Vagina (tissue), 2 donors: Measurements from ENCODE around the gene TOX2. TPM values are rescaled to one million over a fixed set of nuclear protein-coding genes. Genes with fewer than 3 reads are reported as not detected.

Experiments used
- DNase-seq, 2 donors: peaks; one replicate each; pipeline ENCODE4 v3.0.0-alpha.2; 2017; ENCODE audit errors: extremely low spot score in 2 of 2
- H3K27ac ChIP-seq: fragments of 200-600 bp; sonication (generic); one replicate; pipeline ENCODE4 v1.5.1; 2019
- H3K27me3 ChIP-seq: fragments of 200-600 bp; sonication (generic); one replicate; pipeline ENCODE4 v1.5.1; 2019
- H3K36me3 ChIP-seq, 2 donors: fragments of 200-600 bp; sonication (generic); one replicate each; pipeline ENCODE4 v1.5.1; 2017 to 2019
- H3K4me1 ChIP-seq: fragments of 200-600 bp; sonication (generic); one replicate; pipeline ENCODE4 v1.5.1; 2019
- H3K4me3 ChIP-seq, 2 donors: fragments of 200-600 bp; sonication (generic); 1 replicate in 1 of 2; 2 replicates in 1 of 2; pipeline ENCODE4 v1.5.1; 2016 to 2019
- H3K9me3 ChIP-seq: fragments of 200-600 bp; sonication (generic); one replicate; pipeline ENCODE4 v1.5.1; 2019
- POLR2A ChIP-seq, 2 donors: fragments of 450-650 bp; IDR thresholded peaks; one replicate each; pipeline ENCODE4 v1.6.1; 2017; ENCODE audit warnings: antibody characterized with exemption in 2 of 2, mild to moderate bottlenecking in 2 of 2, moderate library complexity in 2 of 2
- POLR2AphosphoS5 ChIP-seq, 2 donors: sonication (generic); formaldehyde crosslinking; IDR thresholded peaks; one replicate each; pipeline ENCODE4 v1.9.0; 2017; ENCODE audit warnings: antibody characterized with exemption in 2 of 2, mild to moderate bottlenecking in 2 of 2, low read depth in 1 of 2; ENCODE audit not compliant: insufficient read depth in 1 of 2
- intact Hi-C: fragments of 100-400 bp; cut with DNase I; formaldehyde crosslinking; loops from one replicate; pipeline ENCODE4 v1.15.1; 2023
- total RNA-seq: library from RNA; depleted of rRNA; stranded (reverse); fragments of >200 nt; gene quantifications from one replicate; pipeline ENCODE4 v1.2.3, GENCODE V29; 2016
- TF ChIP-seq, protein P1 (sequence below), 3 experiments: fragments of 450-650 bp in 2 of 3; fragments of 200-600 bp in 1 of 3; sonication (generic) in 1 of 3; IDR thresholded peaks; one replicate each; pipeline ENCODE4 v1.5.1; 2017 to 2019; ENCODE audit warnings: antibody characterized with exemption in 3 of 3, mild to moderate bottlenecking in 2 of 3, moderate library complexity in 2 of 3

Gene TOX2
- total RNA-seq, 1 donor from 2014 or later: 5.2 TPM

DNA sequence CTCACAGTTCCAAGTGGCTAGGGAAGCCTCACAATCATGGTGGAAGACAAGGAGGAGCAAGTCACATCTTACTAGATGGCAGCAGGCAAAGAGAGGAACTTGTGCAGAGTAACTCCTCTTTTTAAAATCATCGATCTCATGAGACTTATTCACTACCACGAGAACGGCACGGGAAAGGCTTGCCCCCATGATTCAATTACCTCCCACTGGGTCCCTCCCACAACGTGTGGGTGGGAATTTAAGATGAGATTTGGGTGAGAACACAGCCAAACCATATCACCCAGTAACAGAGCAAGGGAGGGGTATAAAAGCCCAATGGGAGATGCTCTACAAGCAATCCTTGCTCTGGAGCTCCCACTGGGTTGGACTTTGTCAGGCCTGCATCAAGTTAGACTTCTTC lies 192.0 kb downstream of the TOX2 start:
- no peaks in the 10 kb centered on the region for H3K4me1 ChIP-seq
- intact Hi-C loops: no loop called here
- H3K27ac ChIP-seq: no peak overlapping the region
- no peaks in the 10 kb centered on the region for H3K36me3 ChIP-seq
- TF ChIP-seq, protein P1, sequence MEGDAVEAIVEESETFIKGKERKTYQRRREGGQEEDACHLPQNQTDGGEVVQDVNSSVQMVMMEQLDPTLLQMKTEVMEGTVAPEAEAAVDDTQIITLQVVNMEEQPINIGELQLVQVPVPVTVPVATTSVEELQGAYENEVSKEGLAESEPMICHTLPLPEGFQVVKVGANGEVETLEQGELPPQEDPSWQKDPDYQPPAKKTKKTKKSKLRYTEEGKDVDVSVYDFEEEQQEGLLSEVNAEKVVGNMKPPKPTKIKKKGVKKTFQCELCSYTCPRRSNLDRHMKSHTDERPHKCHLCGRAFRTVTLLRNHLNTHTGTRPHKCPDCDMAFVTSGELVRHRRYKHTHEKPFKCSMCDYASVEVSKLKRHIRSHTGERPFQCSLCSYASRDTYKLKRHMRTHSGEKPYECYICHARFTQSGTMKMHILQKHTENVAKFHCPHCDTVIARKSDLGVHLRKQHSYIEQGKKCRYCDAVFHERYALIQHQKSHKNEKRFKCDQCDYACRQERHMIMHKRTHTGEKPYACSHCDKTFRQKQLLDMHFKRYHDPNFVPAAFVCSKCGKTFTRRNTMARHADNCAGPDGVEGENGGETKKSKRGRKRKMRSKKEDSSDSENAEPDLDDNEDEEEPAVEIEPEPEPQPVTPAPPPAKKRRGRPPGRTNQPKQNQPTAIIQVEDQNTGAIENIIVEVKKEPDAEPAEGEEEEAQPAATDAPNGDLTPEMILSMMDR (IDR thresholded peaks at IDR 0.05): no peak
- TF ChIP-seq POLR2AphosphoS5 (IDR thresholded peaks at IDR 0.05; ENCODE audit: insufficient read depth in 1 of 2, low read depth in 1 of 2): no peak
- TF ChIP-seq POLR2A (IDR thresholded peaks at IDR 0.05): no peak
- DNase-seq: no peak
- peaks cover 4% of the 10 kb centered on the region for H3K9me3 ChIP-seq
- no peaks in the 10 kb centered on the region for H3K27me3 ChIP-seq
- H3K4me3 ChIP-seq: no peak overlapping the region

DNA sequence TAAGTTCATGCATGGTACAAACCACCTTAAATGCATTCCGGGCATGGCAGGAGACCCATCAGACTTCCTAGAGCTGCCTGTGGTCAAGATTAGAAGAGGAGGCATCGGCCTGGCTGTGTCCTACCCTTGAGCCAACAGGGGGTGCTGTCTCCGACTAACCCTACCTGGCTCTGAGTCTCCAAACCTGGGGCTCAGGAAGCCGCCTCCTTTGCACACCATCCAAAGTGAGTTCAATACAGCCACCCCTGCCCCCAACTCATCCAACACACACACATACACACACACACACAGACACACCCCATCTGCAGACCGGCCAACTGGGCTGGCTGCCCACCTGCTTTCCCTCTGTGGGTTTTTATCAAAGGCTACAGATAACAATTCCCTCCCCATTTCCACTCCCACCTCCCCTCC lies 195.3 kb downstream of the TOX2 start:
- Histone ChIP-seq H3K9me3 (no peaks in the 10 kb centered on the region), H3K4me3 (no peak overlapping the region), H3K27ac (no peak overlapping the region), H3K27me3 (no peaks in the 10 kb centered on the region), H3K4me1 (no peaks in the 10 kb centered on the region), H3K36me3 (no peaks in the 10 kb centered on the region)
- intact Hi-C loops: no loop called here
- TF ChIP-seq POLR2A (IDR thresholded peaks at IDR 0.05) (no peak), POLR2AphosphoS5 (IDR thresholded peaks at IDR 0.05; ENCODE audit: insufficient read depth in 1 of 2, low read depth in 1 of 2) (no peak)
- TF ChIP-seq, protein P1 (IDR thresholded peaks at IDR 0.05): no peak
- DNase-seq: peak in 1 of 2 donors; percentile 65

DNA sequence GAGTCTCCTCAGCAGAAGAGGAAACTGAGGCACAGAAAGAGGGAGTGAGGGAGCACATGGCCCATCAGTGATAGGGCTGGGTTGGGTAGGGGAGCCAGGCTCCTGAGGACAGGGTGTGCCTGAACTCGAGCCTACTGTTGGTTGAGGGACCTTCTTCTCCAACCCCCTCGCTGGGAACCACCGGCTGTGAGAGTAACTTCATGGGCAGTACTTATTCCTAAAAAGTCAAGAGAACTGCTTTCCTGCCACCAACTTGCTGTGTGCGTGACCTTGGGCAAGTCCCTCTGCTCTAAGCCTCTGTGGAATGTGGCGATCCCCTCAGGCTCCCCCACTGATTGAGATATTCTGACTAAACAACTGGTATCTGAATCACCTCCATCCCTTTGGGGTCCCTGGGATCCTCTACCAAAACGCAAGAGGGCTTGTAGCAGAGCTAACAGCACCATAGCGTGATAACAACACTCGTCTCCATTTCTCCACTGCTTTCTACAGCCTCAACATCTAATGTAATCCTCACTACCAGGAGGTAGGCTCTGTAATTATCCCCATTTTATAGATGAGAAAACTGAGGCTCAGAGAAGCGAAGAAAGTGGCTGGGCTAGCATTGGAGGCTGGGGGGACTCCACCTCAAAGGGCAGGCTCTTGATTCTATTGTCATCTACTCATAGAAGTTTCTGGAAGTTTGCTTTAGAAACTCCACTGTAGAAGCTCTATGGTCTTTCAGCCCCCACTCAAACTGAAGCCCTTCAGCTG lies 196.3 kb downstream of the TOX2 start:
- H3K4me1 ChIP-seq: peaks cover under 1% of the 10 kb centered on the region
- peak in 1 of 2 donors; percentile 84 for DNase-seq
- intact Hi-C loops: no loop called here
- no peaks in the 10 kb centered on the region for H3K9me3 ChIP-seq
- no peak overlapping the region for H3K4me3 ChIP-seq
- H3K36me3 ChIP-seq: no peaks in the 10 kb centered on the region
- no peaks in the 10 kb centered on the region for H3K27me3 ChIP-seq
- TF ChIP-seq POLR2A (IDR thresholded peaks at IDR 0.05): no peak
- TF ChIP-seq, protein P1 (IDR thresholded peaks at IDR 0.05): no peak
- TF ChIP-seq POLR2AphosphoS5 (IDR thresholded peaks at IDR 0.05; ENCODE audit: insufficient read depth in 1 of 2, low read depth in 1 of 2): no peak
- no peak overlapping the region for H3K27ac ChIP-seq

DNA sequence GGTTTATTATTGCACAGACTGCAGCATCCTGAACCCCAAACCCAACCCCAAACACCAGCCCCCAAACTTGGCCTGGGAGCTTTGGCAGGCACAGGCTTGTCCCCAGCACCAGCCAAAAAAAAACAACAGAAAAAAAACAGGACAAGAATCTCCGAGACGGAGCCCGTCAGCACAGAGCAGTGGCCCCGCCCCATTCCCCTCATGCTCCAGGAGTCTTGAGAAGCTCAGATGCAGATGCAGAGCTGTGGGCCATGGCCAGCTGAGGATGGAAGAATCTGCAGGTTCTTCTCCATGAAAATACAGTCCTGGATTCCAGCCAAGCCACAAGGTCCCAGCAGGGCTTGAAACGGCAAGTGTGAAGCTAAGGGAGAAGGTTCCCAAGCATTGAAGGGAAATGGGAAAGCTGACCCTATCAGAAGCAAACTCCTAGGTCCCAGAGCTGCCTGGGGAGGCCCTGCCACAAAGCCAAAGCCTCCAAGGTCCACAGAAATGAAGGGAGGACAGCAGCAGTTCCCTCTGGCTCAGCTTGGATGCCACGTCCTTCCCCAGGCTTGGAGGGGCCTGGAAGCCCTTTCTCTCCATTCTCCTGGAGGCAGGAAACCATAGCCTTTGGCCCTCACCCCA lies 197.2 kb downstream of the TOX2 start:
- peaks cover 7% of the 10 kb centered on the region for H3K4me1 ChIP-seq
- no peak overlapping the region for H3K4me3 ChIP-seq
- DNase-seq: peak in 1 of 2 donors; percentile 83
- H3K9me3 ChIP-seq: no peaks in the 10 kb centered on the region
- TF ChIP-seq, protein P1 (IDR thresholded peaks at IDR 0.05): no peak
- TF ChIP-seq POLR2AphosphoS5 (IDR thresholded peaks at IDR 0.05; ENCODE audit: insufficient read depth in 1 of 2, low read depth in 1 of 2) (no peak), POLR2A (IDR thresholded peaks at IDR 0.05) (no peak)
- no peaks in the 10 kb centered on the region for H3K36me3 ChIP-seq
- no peak overlapping the region for H3K27ac ChIP-seq
- H3K27me3 ChIP-seq: no peaks in the 10 kb centered on the region
- intact Hi-C loops: no loop called here

DNA sequence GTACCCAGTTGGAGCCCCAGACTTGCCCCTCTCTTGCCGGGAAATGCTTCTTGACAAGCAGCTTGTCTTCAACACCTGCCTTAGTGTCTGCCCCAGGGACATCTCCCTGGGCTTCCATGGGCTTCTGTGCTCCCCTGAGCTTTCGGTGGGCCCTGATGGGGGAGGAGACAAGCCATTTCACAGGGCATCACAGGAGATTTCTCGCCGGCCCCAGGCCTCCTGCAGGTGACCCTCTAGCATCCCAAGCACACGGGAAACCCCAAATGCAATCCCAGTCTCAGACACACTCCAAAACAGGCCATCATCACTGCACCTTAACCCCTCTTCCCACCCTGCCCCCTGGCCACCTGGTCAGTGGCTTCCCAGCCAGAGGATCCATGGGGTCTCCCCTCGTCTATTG lies 197.8 kb downstream of the TOX2 start:
- Histone ChIP-seq H3K27me3 (no peaks in the 10 kb centered on the region), H3K27ac (no peak overlapping the region), H3K36me3 (no peaks in the 10 kb centered on the region), H3K4me3 (no peak overlapping the region), H3K9me3 (no peaks in the 10 kb centered on the region), H3K4me1 (peaks cover 7% of the 10 kb centered on the region)
- intact Hi-C loops: no loop called here
- no peak for DNase-seq
- TF ChIP-seq, protein P1 (IDR thresholded peaks at IDR 0.05): no peak
- TF ChIP-seq POLR2AphosphoS5 (IDR thresholded peaks at IDR 0.05; ENCODE audit: insufficient read depth in 1 of 2, low read depth in 1 of 2): no peak
- TF ChIP-seq POLR2A (IDR thresholded peaks at IDR 0.05): no peak
